HepG2 (cell line): ENCODE measurements around the gene TPI1. TPM values are rescaled to one million over a fixed set of nuclear protein-coding genes. Genes with fewer than 3 reads are reported as not detected.

ENCODE experiments used
- CREM ChIP-seq, 2 experiments: sonication (generic) in 1 of 2; formaldehyde crosslinking in 1 of 2; IDR thresholded peaks; 2 replicates each; pipeline versions ENCODE4 v1.4.0 to v1.6.1; 2016 to 2020; ENCODE audit warnings: antibody characterized with exemption in 1 of 2, mild to moderate bottlenecking in 1 of 2, missing genetic modification reagents in 1 of 2
- ELF3 ChIP-seq: IDR thresholded peaks from 2 replicates; pipeline ENCODE4 v1.6.1; 2016; ENCODE audit warnings: missing genetic modification reagents, missing compliant biosample characterization
- HNRNPUL1 ChIP-seq: fragments of 200-400 bp; formaldehyde crosslinking; IDR thresholded peaks from 2 replicates; pipeline ENCODE4 v1.6.1; 2017; ENCODE audit warnings: low read depth, mild to moderate bottlenecking, low read length, moderate library complexity
- KLF16 ChIP-seq, 2 experiments: sonication (generic) in 1 of 2; formaldehyde crosslinking in 1 of 2; IDR thresholded peaks; 2 replicates each; pipeline versions ENCODE4 v1.6.1 to v1.8.0; 2016 to 2023; ENCODE audit warnings: missing genetic modification reagents in 2 of 2, missing compliant biosample characterization in 1 of 2
- MTF1 ChIP-seq: sonication (generic); formaldehyde crosslinking; IDR thresholded peaks from 2 replicates; pipeline ENCODE4 v1.5.0; 2020; ENCODE audit warnings: missing genetic modification reagents
- NFE2L2 ChIP-seq: fragments of 150-350 bp; IDR thresholded peaks from 2 replicates; pipeline ENCODE4 v1.6.1; 2014; ENCODE audit warnings: low read length
- PHF21A ChIP-seq: sonication (generic); formaldehyde crosslinking; IDR thresholded peaks from 2 replicates; pipeline ENCODE4 v1.5.0; 2020; ENCODE audit warnings: mild to moderate bottlenecking, missing genetic modification reagents
- SP4 ChIP-seq: sonication (generic); formaldehyde crosslinking; IDR thresholded peaks from 2 replicates; pipeline ENCODE4 v1.8.1; 2023; ENCODE audit warnings: mild to moderate bottlenecking, missing genetic modification reagents
- YEATS2 ChIP-seq: sonication (generic); formaldehyde crosslinking; IDR thresholded peaks from 2 replicates; pipeline ENCODE4 v1.4.0; 2020; ENCODE audit warnings: missing genetic modification reagents, borderline replicate concordance
- ZFX ChIP-seq: sonication (generic); formaldehyde crosslinking; IDR thresholded peaks from 2 replicates; pipeline ENCODE4 v1.4.0; 2020; ENCODE audit warnings: mild to moderate bottlenecking, low read depth, missing genetic modification reagents, moderate library complexity
- ZNF180 ChIP-seq: sonication (generic); formaldehyde crosslinking; IDR thresholded peaks from 2 replicates; pipeline ENCODE4 v1.4.0; 2020; ENCODE audit warnings: low read depth, missing genetic modification reagents, borderline replicate concordance
- ZNF550 ChIP-seq: sonication (generic); formaldehyde crosslinking; IDR thresholded peaks from 2 replicates; pipeline ENCODE4 v1.4.0; 2020; ENCODE audit warnings: mild to moderate bottlenecking, missing genetic modification reagents, borderline replicate concordance
- ZNF607 ChIP-seq: sonication (generic); formaldehyde crosslinking; IDR thresholded peaks from 2 replicates; pipeline ENCODE4 v1.5.1; 2020; ENCODE audit warnings: missing genetic modification reagents, mild to moderate bottlenecking, borderline replicate concordance
- ZNF724P ChIP-seq: sonication (generic); formaldehyde crosslinking; IDR thresholded peaks from 2 replicates; pipeline ENCODE4 v1.8.0; 2022; ENCODE audit warnings: missing genetic modification reagents, borderline replicate concordance
- ZNF777 ChIP-seq: sonication (generic); formaldehyde crosslinking; IDR thresholded peaks from 2 replicates; pipeline ENCODE4 v1.4.0; 2020; ENCODE audit warnings: missing genetic modification reagents
- ZNF788 ChIP-seq: sonication (generic); formaldehyde crosslinking; IDR thresholded peaks from 2 replicates; pipeline ENCODE4 v1.5.0; 2020; ENCODE audit warnings: mild to moderate bottlenecking, missing genetic modification reagents, borderline replicate concordance
- ZSCAN30 ChIP-seq: sonication (generic); formaldehyde crosslinking; IDR thresholded peaks from 2 replicates; pipeline ENCODE4 v1.5.0; 2020; ENCODE audit warnings: mild to moderate bottlenecking, missing genetic modification reagents
- polyA plus RNA-seq, 8 experiments: library from polyadenylated mRNA; depleted of rRNA in 3 of 8; stranded (reverse) in 7 of 8; unstranded in 1 of 8; fragments of >200 nt; fragmentation: Illumina TruSeq in 4 of 8; extraction: Trizol in 4 of 8; gene quantifications; 2 replicates each; pipeline versions ENCODE4 v1.2.1 to v1.2.3, GENCODE V29; 2011 to 2016; ENCODE audit warnings: low read depth in 4 of 8, missing spikeins in 1 of 8, mixed read lengths in 1 of 8; ENCODE audit not compliant: insufficient read depth in 1 of 8
- total RNA-seq, 5 experiments: library from RNA; depleted of rRNA; stranded (reverse); fragments of >200 nt; fragmentation: Illumina TruSeq; extraction: Trizol; gene quantifications; 2 replicates each; pipeline ENCODE4 v1.2.3, GENCODE V29; 2016; ENCODE audit warnings: low read depth in 1 of 5
- TF ChIP-seq, protein P1 (sequence below): sonication (generic); formaldehyde crosslinking; IDR thresholded peaks from 2 replicates; pipeline ENCODE4 v1.4.0; 2020; ENCODE audit warnings: missing genetic modification reagents
- TF ChIP-seq, protein P2 (sequence below): sonication (generic); formaldehyde crosslinking; IDR thresholded peaks from 2 replicates; pipeline ENCODE4 v1.4.0; 2020; ENCODE audit warnings: missing genetic modification reagents
- TF ChIP-seq, protein P3 (sequence below): sonication (generic); formaldehyde crosslinking; IDR thresholded peaks from 2 replicates; pipeline ENCODE4 v1.8.1; 2023; ENCODE audit warnings: mild to moderate bottlenecking, missing genetic modification reagents
- TF ChIP-seq, protein P4 (sequence below): sonication (generic); formaldehyde crosslinking; IDR thresholded peaks from 2 replicates; pipeline ENCODE4 v1.5.1; 2020; ENCODE audit warnings: missing genetic modification reagents, mild to moderate bottlenecking, borderline replicate concordance

TPI1 gene
- total and polyA plus RNA-seq, 2 of the 13 experiments (the other 11 are each of a cell fraction or from before 2014, with no cell fraction given) = 945 to 2,535 TPM

DNA sequence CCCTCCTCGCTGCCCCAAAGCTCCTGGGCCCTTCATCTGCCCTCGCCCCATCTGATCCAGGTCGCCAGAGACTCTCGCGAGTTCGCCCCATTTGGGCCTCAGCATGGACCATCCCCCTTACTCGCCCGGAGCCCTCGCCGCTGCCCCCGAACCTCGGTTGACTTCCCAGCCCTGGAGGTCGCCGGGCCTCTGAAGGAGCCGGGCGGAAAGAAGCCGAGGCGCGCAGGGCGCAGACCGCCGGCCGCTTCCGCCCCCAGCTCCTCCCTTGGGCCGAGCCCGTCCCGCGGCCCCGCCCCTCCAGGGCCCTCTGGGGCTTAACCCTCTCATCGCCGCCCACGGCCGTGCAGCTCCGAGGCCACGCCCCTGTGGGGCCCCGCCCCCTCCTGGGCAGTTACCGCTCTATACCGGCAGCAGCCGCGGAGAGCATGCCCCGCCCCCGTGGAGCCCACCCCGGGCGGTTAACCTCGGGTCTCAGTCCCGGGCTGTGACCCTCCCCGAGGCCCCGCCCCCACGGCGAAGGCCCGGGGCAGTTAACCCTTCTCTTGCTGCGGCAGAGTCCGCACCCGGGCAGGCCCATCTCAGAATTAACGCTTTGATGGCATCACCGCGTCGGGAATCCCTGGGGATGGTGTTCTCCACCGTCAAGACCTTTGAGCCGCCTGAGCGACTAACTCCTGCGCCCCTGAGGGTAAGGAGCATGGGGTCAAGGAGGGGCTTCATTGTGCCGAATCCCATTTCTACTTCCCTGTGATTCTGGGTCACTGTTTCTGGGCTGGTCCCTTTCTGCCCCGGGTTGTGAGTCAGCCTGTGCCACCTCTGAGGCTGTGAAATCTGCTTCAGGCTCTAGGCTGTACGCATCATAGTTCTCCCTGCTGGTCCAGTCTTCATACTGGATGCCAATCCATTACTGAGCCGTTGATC is 6.0 kb downstream of the TPI1 start, which contains the start of gene SPSB2 (continued):
- peak; percentile 46; the same call in 1 of the 2 replicates for TF ChIP-seq CREM (IDR thresholded peaks at IDR 0.05)
- TF ChIP-seq CREM (CRISPR knock-in tag; IDR thresholded peaks at IDR 0.05) = no peak
- TF ChIP-seq, protein P1, sequence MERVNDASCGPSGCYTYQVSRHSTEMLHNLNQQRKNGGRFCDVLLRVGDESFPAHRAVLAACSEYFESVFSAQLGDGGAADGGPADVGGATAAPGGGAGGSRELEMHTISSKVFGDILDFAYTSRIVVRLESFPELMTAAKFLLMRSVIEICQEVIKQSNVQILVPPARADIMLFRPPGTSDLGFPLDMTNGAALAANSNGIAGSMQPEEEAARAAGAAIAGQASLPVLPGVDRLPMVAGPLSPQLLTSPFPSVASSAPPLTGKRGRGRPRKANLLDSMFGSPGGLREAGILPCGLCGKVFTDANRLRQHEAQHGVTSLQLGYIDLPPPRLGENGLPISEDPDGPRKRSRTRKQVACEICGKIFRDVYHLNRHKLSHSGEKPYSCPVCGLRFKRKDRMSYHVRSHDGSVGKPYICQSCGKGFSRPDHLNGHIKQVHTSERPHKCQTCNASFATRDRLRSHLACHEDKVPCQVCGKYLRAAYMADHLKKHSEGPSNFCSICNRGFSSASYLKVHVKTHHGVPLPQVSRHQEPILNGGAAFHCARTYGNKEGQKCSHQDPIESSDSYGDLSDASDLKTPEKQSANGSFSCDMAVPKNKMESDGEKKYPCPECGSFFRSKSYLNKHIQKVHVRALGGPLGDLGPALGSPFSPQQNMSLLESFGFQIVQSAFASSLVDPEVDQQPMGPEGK (CRISPR knock-in tag) = peak; percentile 87
- TF ChIP-seq MTF1 = no peak
- TF ChIP-seq ZNF777 (CRISPR knock-in tag) = no peak
- peak; percentile 74; the same call in 1 of the 2 replicates for TF ChIP-seq ZNF607 (CRISPR knock-in tag)
- TF ChIP-seq ELF3 = peak; percentile 65
- TF ChIP-seq HNRNPUL1 = peak; percentile 58; the same call in 1 of the 2 replicates
- TF ChIP-seq, protein P2, sequence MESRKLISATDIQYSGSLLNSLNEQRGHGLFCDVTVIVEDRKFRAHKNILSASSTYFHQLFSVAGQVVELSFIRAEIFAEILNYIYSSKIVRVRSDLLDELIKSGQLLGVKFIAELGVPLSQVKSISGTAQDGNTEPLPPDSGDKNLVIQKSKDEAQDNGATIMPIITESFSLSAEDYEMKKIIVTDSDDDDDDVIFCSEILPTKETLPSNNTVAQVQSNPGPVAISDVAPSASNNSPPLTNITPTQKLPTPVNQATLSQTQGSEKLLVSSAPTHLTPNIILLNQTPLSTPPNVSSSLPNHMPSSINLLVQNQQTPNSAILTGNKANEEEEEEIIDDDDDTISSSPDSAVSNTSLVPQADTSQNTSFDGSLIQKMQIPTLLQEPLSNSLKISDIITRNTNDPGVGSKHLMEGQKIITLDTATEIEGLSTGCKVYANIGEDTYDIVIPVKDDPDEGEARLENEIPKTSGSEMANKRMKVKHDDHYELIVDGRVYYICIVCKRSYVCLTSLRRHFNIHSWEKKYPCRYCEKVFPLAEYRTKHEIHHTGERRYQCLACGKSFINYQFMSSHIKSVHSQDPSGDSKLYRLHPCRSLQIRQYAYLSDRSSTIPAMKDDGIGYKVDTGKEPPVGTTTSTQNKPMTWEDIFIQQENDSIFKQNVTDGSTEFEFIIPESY (CRISPR knock-in tag) = no peak
- TF ChIP-seq, protein P3, sequence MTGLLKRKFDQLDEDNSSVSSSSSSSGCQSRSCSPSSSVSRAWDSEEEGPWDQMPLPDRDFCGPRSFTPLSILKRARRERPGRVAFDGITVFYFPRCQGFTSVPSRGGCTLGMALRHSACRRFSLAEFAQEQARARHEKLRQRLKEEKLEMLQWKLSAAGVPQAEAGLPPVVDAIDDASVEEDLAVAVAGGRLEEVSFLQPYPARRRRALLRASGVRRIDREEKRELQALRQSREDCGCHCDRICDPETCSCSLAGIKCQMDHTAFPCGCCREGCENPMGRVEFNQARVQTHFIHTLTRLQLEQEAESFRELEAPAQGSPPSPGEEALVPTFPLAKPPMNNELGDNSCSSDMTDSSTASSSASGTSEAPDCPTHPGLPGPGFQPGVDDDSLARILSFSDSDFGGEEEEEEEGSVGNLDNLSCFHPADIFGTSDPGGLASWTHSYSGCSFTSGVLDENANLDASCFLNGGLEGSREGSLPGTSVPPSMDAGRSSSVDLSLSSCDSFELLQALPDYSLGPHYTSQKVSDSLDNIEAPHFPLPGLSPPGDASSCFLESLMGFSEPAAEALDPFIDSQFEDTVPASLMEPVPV (CRISPR knock-in tag) = peak; percentile 55; the same call in 1 of the 2 replicates
- peak; percentile 53; the same call in 1 of the 2 replicates for TF ChIP-seq YEATS2 (CRISPR knock-in tag)
- TF ChIP-seq ZNF724P = peak; percentile 28; the same call in 1 of the 2 replicates
- no peak for TF ChIP-seq ZSCAN30
- TF ChIP-seq ZNF788 = peak; percentile 26; the same call in 1 of the 2 replicates
- TF ChIP-seq PHF21A (CRISPR knock-in tag) = peak; percentile 61; the same call in 1 of the 2 replicates
- TF ChIP-seq ZFX = peak; percentile 75; the same call in 1 of the 2 replicates
- TF ChIP-seq ZNF180 (CRISPR knock-in tag) = no peak
- no peak for TF ChIP-seq NFE2L2
- TF ChIP-seq SP4 = peak; percentile 97
- no peak for TF ChIP-seq ZNF550
- TF ChIP-seq, protein P4, sequence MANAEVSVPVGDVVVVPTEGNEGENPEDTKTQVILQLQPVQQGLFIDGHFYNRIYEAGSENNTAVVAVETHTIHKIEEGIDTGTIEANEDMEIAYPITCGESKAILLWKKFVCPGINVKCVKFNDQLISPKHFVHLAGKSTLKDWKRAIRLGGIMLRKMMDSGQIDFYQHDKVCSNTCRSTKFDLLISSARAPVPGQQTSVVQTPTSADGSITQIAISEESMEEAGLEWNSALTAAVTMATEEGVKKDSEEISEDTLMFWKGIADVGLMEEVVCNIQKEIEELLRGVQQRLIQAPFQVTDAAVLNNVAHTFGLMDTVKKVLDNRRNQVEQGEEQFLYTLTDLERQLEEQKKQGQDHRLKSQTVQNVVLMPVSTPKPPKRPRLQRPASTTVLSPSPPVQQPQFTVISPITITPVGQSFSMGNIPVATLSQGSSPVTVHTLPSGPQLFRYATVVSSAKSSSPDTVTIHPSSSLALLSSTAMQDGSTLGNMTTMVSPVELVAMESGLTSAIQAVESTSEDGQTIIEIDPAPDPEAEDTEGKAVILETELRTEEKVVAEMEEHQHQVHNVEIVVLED (CRISPR knock-in tag) = peak; percentile 63; the same call in 1 of the 2 replicates
- TF ChIP-seq KLF16 (CRISPR knock-in tag; IDR thresholded peaks at IDR 0.05) = peak in 1 of 2 experiments; percentile 82; a peak in 2 of 4 replicates
